Naive B cell (primary cell): ENCODE results near the gene FAM120B. TPM values are rescaled to one million over a fixed set of nuclear protein-coding genes. Genes with fewer than 3 reads are reported as not detected.

ENCODE experiments used
- ATAC-seq, 2 donors: fragments of 150-1000 bp; cut with Tn5 transposase; 2 replicates each; pipeline ENCODE4 v1.10.0; 2021; ENCODE audit warnings: low read depth in 2 of 2, mild to moderate bottlenecking in 2 of 2, moderate library complexity in 2 of 2
- DNase-seq: peaks from one replicate; pipeline ENCODE4 v3.0.0; 2022
- H3K27ac Mint-ChIP-seq, 6 donors: one replicate each; pipeline ENCODE4 v1.8.0; 2020 to 2022; ENCODE audit warnings: mild to moderate bottlenecking in 6 of 6, mixed read lengths in 6 of 6, moderate library complexity in 5 of 6, inconsistent platforms in 2 of 6
- H3K27me3 Mint-ChIP-seq, 3 donors: one replicate each; pipeline ENCODE4 v1.8.0; 2021 to 2022; ENCODE audit warnings: mixed read lengths in 3 of 3, mild to moderate bottlenecking in 1 of 3
- H3K36me3 Mint-ChIP-seq, 2 donors: one replicate each; pipeline ENCODE4 v1.8.0; 2020 to 2022; ENCODE audit warnings: mixed read lengths in 2 of 2, inconsistent platforms in 1 of 2, mild to moderate bottlenecking in 1 of 2
- H3K4me1 Mint-ChIP-seq, 3 donors: one replicate each; pipeline ENCODE4 v1.8.0; 2020 to 2022; ENCODE audit warnings: mixed read lengths in 3 of 3, inconsistent platforms in 1 of 3, mild to moderate bottlenecking in 1 of 3, moderate library complexity in 1 of 3
- H3K4me3 Mint-ChIP-seq, 8 donors: one replicate each; pipeline ENCODE4 v1.8.0; 2020 to 2022; ENCODE audit warnings: mild to moderate bottlenecking in 8 of 8, mixed read lengths in 8 of 8, moderate library complexity in 8 of 8, inconsistent platforms in 2 of 8
- H3K9me3 Mint-ChIP-seq, 7 donors: one replicate each; pipeline ENCODE4 v1.8.0; 2020 to 2022; ENCODE audit warnings: mixed read lengths in 7 of 7, mild to moderate bottlenecking in 5 of 7, inconsistent platforms in 2 of 7, moderate library complexity in 1 of 7
- polyA plus RNA-seq, 6 donors: library from polyadenylated mRNA; unstranded; fragments of 300-500 nt; fragmentation: Illumina TruSeq; gene quantifications; one replicate each; pipeline ENCODE4 v1.2.3, GENCODE V29; 2021; ENCODE audit warnings: low read depth in 6 of 6

Gene FAM120B
- polyA plus RNA-seq, 6 donors from 2014 or later = 8.3 to 35.2 (median 27.5) TPM

- Mint-ChIP-seq H3K27ac (no peak overlapping the region), H3K9me3 (no peaks in the 10 kb centered on the region), H3K36me3 (no peaks in the 10 kb centered on the region), H3K27me3 (peaks cover 5 to 37% (median 10%) of the 10 kb centered on the region in 3 donors), H3K4me1 (peaks cover 14 to 19% (median 15%) of the 10 kb centered on the region in 3 donors), H3K4me3 (no peak overlapping the region)
- no peak for ATAC-seq
- DNase-seq = no peak
Measured at GRCh38 chr6:170267688-170268087, 38.9 kb upstream of the FAM120B start.

DNA sequence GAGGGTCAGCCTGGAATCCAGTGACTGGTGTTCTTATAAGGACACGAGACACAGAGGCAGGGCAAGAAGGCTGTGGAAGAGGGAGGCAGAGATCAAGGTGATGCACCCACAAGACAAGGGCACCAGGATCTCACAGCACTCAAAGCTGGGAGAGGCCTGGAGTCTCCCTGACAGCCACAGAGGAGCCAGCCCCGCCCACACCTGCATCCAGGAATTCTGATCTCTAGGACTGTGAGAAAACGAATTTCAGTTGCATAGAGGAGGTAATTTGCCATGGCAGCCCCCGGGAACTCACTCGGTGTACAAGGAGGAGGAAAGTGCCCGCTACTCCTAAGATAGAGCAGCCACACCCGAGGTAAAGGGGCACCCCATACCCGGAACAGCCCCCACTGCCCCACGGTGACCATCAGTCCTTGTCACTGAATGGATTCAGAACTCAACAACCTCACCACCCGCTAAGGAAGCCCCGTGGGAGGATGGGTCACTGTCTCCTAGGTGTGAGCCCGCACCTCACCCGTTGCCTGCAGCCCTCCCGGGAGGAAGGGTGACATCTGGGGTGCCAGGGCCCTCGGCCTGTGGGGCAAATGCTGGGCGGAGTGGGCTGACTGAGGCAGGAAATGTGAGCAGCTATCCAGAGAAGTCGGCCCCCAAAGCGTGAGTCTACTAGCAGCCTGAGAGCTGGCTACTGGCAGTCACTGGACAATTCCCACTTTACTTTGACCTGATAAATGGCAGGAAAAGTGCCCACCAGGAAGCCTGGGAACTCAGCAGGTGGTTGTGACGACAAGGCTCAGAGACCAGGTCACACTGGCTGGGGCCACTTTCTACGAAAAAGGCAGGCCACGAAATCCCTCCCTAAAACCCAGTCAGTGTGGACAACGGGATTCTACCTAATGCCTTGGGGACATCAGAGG is 38.1 kb upstream of the FAM120B start:
- ATAC-seq (no peak), DNase-seq (no peak)
- no peak overlapping the region for H3K4me3 Mint-ChIP-seq
- peaks cover 0 to 32% (median 4%) of the 10 kb centered on the region in 3 donors for H3K27me3 Mint-ChIP-seq
- no peaks in the 10 kb centered on the region for H3K36me3 Mint-ChIP-seq
- no peak overlapping the region for H3K27ac Mint-ChIP-seq
- H3K4me1 Mint-ChIP-seq = peaks cover 14 to 21% (median 15%) of the 10 kb centered on the region in 3 donors
- H3K9me3 Mint-ChIP-seq = no peaks in the 10 kb centered on the region

GRCh38 chr6:170269151-170269845 is 37.3 kb upstream of the FAM120B start:
- H3K27me3 Mint-ChIP-seq = peaks cover 0 to 23% (median 0%) of the 10 kb centered on the region in 3 donors
- H3K4me1 Mint-ChIP-seq = peaks cover 15 to 25% (median 22%) of the 10 kb centered on the region in 3 donors
- no peaks in the 10 kb centered on the region for H3K36me3 Mint-ChIP-seq
- DNase-seq (no peak), ATAC-seq (no peak)
- peak overlapping the region in 3 of 8 donors; percentile 12 to 21 (median 16) for H3K4me3 Mint-ChIP-seq
- peak overlapping the region in 2 of 6 donors; percentile 32 to 56 for H3K27ac Mint-ChIP-seq
- no peaks in the 10 kb centered on the region for H3K9me3 Mint-ChIP-seq

DNA sequence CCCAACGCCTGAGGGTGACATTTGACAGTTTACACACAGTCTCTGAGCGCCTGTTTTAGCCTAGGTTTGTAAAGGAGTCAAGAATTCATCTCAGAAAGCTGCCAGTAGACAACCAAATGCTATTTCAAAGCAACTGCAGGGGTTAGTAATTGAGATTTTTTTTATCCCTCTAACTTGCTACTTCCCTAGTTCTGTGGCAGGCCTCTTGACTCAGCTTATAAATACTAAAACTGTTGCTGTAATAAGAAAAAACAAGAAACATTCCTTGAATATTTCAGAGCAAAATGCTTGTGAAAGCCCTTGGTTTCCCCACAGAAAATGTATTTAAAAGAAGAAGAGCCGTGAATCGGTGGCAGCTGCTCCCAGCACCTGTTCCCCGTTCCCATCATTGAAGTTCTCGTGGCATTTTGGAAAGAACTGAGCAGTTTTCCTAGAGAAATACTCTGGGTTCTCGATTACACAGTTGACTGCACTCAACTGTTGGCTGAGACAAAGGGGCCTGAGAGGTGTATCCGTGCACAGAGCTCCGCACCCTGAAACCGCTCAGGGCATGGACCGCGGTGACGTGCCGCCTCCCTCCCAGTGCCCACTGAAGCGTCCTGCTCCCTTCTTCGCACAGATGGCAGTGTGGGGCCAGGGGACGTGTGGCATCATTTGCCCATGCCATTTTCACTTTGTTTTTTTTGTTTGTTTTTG is 36.6 kb upstream of the FAM120B start:
- Mint-ChIP-seq H3K36me3 (no peaks in the 10 kb centered on the region), H3K27ac (peak overlapping the region in 2 of 6 donors; percentile 56 to 58), H3K9me3 (no peaks in the 10 kb centered on the region), H3K4me3 (peak overlapping the region in 2 of 8 donors; percentile 34 to 70), H3K27me3 (peaks cover 0 to 21% (median 0%) of the 10 kb centered on the region in 3 donors), H3K4me1 (peaks cover 15 to 25% (median 22%) of the 10 kb centered on the region in 3 donors)
- DNase-seq (no peak), ATAC-seq (no peak)

DNA sequence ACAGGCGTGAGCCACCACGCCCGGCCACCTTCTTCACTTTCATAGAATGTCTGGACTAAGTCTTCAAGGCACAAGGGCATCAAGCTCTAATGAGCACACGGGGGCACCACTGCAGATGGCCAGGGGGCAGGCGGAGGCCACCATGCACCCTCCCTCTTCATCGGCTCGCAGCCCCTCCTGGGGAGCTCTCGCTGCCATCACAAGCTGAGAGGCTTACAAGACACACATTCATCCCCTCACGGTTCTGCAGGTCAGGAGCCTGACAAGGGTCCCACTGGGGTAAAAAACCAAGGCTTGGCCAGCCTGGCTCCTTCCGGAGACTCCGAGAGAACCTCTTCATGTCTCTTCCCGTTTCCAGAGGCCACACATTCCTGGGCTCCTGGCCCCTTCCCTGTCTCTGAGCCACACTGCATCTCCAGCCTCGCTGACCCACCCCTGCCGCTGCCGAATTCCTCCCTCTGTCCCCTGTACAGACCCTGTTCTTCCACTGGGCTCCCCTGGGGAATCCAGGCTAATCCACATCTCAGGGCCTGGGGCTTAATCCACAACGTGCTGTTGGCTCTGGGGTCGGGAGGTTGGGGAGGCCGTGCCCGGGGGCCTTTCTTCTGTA is 35.5 kb upstream of the FAM120B start:
- no peaks in the 10 kb centered on the region for H3K36me3 Mint-ChIP-seq
- H3K4me3 Mint-ChIP-seq = peak overlapping the region; percentile 82 to 94 (median 91)
- peaks cover 0 to 12% (median 0%) of the 10 kb centered on the region in 3 donors for H3K27me3 Mint-ChIP-seq
- no peaks in the 10 kb centered on the region for H3K9me3 Mint-ChIP-seq
- peak overlapping the region in 4 of 6 donors; percentile 49 to 97 (median 90) for H3K27ac Mint-ChIP-seq
- no peak for DNase-seq
- ATAC-seq = no peak
- peaks cover 18 to 25% (median 22%) of the 10 kb centered on the region in 3 donors for H3K4me1 Mint-ChIP-seq

GRCh38 chr6:170271771-170272314 is 34.7 kb upstream of the FAM120B start:
- H3K27ac Mint-ChIP-seq = peak overlapping the region; percentile 87 to 97 (median 91)
- DNase-seq = peak; percentile 75
- no peaks in the 10 kb centered on the region for H3K36me3 Mint-ChIP-seq
- peaks cover 0 to 8% (median 0%) of the 10 kb centered on the region in 3 donors for H3K27me3 Mint-ChIP-seq
- peak; percentile 86 to 89 for ATAC-seq
- H3K4me3 Mint-ChIP-seq = peak overlapping the region; percentile 82 to 94 (median 91)
- no peaks in the 10 kb centered on the region for H3K9me3 Mint-ChIP-seq
- H3K4me1 Mint-ChIP-seq = peaks cover 18 to 25% (median 22%) of the 10 kb centered on the region in 3 donors

DNA sequence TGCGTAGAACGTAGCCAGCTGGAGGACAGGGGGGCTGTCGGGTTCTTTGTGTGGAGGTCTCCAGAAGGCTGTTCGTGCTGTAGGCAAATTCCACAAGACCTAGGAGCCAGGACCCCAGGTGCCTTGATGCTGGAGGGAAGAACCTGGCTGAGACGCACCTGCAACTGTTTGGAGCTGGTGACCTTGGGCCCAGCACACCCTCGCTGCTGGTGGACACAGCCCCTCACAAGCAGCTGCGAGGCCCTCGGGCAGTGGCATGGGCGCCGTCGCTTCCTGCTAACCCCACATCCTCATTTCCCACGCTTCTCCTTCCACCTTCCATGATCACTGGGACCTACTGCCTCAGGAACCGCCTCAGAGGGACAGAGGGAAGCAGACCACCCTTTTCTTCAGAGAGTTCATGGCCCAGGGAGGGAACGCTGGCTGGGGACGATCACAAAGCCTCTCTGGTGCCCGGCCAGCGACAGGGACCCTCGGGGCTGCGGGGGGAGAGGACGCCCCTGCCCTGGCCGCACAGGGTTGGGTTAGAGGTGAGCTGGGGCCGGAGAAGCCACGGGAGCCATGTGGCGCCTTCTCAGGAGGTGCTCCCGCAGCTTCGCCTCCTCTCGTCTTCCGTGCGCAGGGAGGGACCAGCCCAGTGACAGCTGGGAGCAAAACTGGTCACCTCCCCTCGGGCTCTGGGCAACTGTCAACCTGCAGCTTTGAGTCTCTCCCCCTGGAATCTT is 34.1 kb upstream of the FAM120B start:
- Mint-ChIP-seq H3K27me3 (peaks cover 0 to 8% (median 0%) of the 10 kb centered on the region in 3 donors), H3K4me3 (peak overlapping the region; percentile 82 to 94 (median 91)), H3K27ac (peak overlapping the region; percentile 87 to 97 (median 91)), H3K36me3 (no peaks in the 10 kb centered on the region), H3K4me1 (peaks cover 18 to 25% (median 22%) of the 10 kb centered on the region in 3 donors), H3K9me3 (no peaks in the 10 kb centered on the region)
- DNase-seq = no peak
- ATAC-seq = no peak

DNA sequence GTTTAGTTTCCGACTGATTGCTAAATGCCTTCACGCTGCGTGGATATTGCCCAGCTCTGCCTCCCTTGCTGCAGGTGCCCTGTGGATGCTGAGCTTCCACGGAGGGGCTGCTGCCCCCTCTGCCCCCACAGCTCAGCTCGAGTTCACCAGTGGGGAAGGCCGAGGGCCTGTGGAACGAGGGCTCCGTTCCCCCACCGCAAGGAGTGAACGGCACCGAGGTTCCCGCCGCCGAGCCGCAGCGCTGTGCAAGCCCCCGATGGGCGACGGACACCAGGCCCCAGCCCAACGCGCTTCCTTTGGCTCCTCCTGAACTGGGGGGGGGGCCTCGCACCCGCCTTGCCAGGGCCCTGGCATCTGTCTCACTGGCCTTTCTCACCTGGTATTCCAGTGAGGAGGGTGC is 33.4 kb upstream of the FAM120B start:
- Mint-ChIP-seq H3K27me3 (peaks cover 0 to 2% (median 0%) of the 10 kb centered on the region in 3 donors), H3K27ac (peak overlapping the region in 1 of 6 donors; percentile 73), H3K4me1 (peaks cover 20 to 27% (median 27%) of the 10 kb centered on the region in 3 donors), H3K36me3 (no peaks in the 10 kb centered on the region), H3K9me3 (no peaks in the 10 kb centered on the region), H3K4me3 (peak overlapping the region; percentile 70 to 92 (median 86))
- DNase-seq (no peak), ATAC-seq (no peak)

- Mint-ChIP-seq H3K36me3 (no peaks in the 10 kb centered on the region), H3K27ac (peak overlapping the region in 1 of 6 donors; percentile 73), H3K9me3 (no peaks in the 10 kb centered on the region), H3K4me1 (peaks cover 21 to 32% (median 32%) of the 10 kb centered on the region in 3 donors), H3K4me3 (peak overlapping the region in 7 of 8 donors; percentile 26 to 92 (median 59)), H3K27me3 (no peaks in the 10 kb centered on the region)
- DNase-seq (no peak), ATAC-seq (no peak)
Measured at GRCh38 chr6:170273681-170274080, 32.9 kb upstream of the FAM120B start.

GRCh38 chr6:170274713-170275560 is 31.6 kb upstream of the FAM120B start:
- Mint-ChIP-seq H3K27me3 (peaks cover 0 to 4% (median 2%) of the 10 kb centered on the region in 3 donors), H3K27ac (no peak overlapping the region), H3K4me3 (peak overlapping the region in 1 of 8 donors; percentile 68), H3K4me1 (peaks cover 33 to 44% (median 43%) of the 10 kb centered on the region in 3 donors), H3K9me3 (peaks cover 0 to 1% (median 0%) of the 10 kb centered on the region in 7 donors), H3K36me3 (no peaks in the 10 kb centered on the region)
- no peak for DNase-seq
- ATAC-seq = no peak

- peaks cover 0 to 2% (median 0%) of the 10 kb centered on the region in 7 donors for H3K9me3 Mint-ChIP-seq
- ATAC-seq = no peak
- H3K27ac Mint-ChIP-seq = no peak overlapping the region
- H3K4me1 Mint-ChIP-seq = peaks cover 30 to 50% (median 38%) of the 10 kb centered on the region in 3 donors
- H3K27me3 Mint-ChIP-seq = peaks cover 0 to 9% (median 6%) of the 10 kb centered on the region in 3 donors
- no peak for DNase-seq
- H3K4me3 Mint-ChIP-seq = no peak overlapping the region
- H3K36me3 Mint-ChIP-seq = no peaks in the 10 kb centered on the region
Measured at GRCh38 chr6:170276369-170277057, 30.0 kb upstream of the FAM120B start.
